HepG2 (cell line): ENCODE results near the gene XPR1. TPM values are rescaled to one million over a fixed set of nuclear protein-coding genes. Genes with fewer than 3 reads are reported as not detected.

Source experiments
- ATAC-seq: fragments of 200-7000 bp; cut with Tn5 transposase; 3 replicates; pipeline ENCODE4 v1.9.1; 2020; ENCODE audit warnings: mild to moderate bottlenecking, moderate library complexity
- BruUV-seq: library from RNA; stranded (reverse); fragments of 400-500 nt; replicated peaks from 2 replicates; lab custom pipeline; 2021; lab: Mats Ljungman, UMichigan
- CTCF ChIA-PET: fragments of 300-600 bp; formaldehyde crosslinking; extraction: SDS; loops from one replicate; lab custom pipeline; 2021; ENCODE audit warnings: low total read pairs, inconsistent platforms, low intra/inter-chr PET ratio; lab: Yijun Ruan, JAX
- POLR2A ChIA-PET: fragments of 350-600 bp; sonication (Branson Sonifier 250); formaldehyde crosslinking; loops from one replicate; lab custom pipeline; 2020; ENCODE audit warnings: antibody characterized with exemption, inconsistent platforms; lab: Yijun Ruan, JAX
- DNase-seq: peaks from one replicate; pipeline ENCODE4 v3.0.0-alpha.2; 2015; ENCODE audit warnings: low spot score
- FAIRE-seq: peaks from 3 replicates; lab custom pipeline; 2011; peaks lifted over from hg19 to GRCh38; lab: Jason Lieb, UNC
- H2AFZ ChIP-seq: one replicate; pipeline ENCODE4 v1.6.1; 2011; ENCODE audit warnings: low read length, inconsistent platforms
- H3K27ac ChIP-seq: fragments of 300-600 bp; 3 replicates; pipeline ENCODE4 v1.8.0; 2011; ENCODE audit warnings: mixed run types, mild to moderate bottlenecking, mixed read lengths, low read length, inconsistent platforms; ENCODE audit not compliant: insufficient read depth; ENCODE audit errors: extremely low read length
- H3K27me3 ChIP-seq, 2 experiments: fragments of 200-600 bp in 1 of 2; 2 replicates in 1 of 2; 3 replicates in 1 of 2; pipeline versions ENCODE4 v1.6.0 to v1.8.0; 2011; ENCODE audit warnings: low read length in 2 of 2, mild to moderate bottlenecking in 2 of 2, moderate library complexity in 2 of 2, inconsistent platforms in 1 of 2; ENCODE audit not compliant: insufficient read depth in 2 of 2, control insufficient read depth in 1 of 2
- H3K36me3 ChIP-seq, 2 experiments: fragments of 200-600 bp in 1 of 2; replicated peaks in 1 of 2; 2 replicates in 1 of 2; 3 replicates in 1 of 2; pipeline versions ENCODE4 v1.5.1 to v1.8.0; 2011; ENCODE audit warnings: low read length in 2 of 2, inconsistent platforms in 1 of 2; ENCODE audit not compliant: insufficient read depth in 2 of 2, control insufficient read depth in 1 of 2
- H3K4me1 ChIP-seq: 2 replicates; pipeline ENCODE4 v1.5.1; 2012; ENCODE audit warnings: low read length, inconsistent platforms; ENCODE audit not compliant: insufficient read depth
- H3K4me2 ChIP-seq: 2 replicates; pipeline ENCODE4 v1.6.0; 2011; ENCODE audit warnings: low read depth, low read length, inconsistent platforms
- H3K4me3 ChIP-seq, 3 experiments: fragments of 200-600 bp in 1 of 3; sonication (generic), shearing (Covaris generic) in 1 of 3; replicated peaks in 1 of 3; 2 replicates each; pipeline ENCODE4 v1.5.1; 2011 to 2016; ENCODE audit warnings: low read length in 3 of 3, inconsistent platforms in 2 of 3, low read depth in 2 of 3, mild to moderate bottlenecking in 2 of 3, control low read depth in 1 of 3, mixed read lengths in 1 of 3; ENCODE audit not compliant: insufficient read depth in 1 of 3
- H3K79me2 ChIP-seq: one replicate; pipeline ENCODE4 v1.6.1; 2011; ENCODE audit warnings: low read length, inconsistent platforms; ENCODE audit not compliant: insufficient read depth
- H3K9ac ChIP-seq: 2 replicates; pipeline ENCODE4 v1.6.0; 2011; ENCODE audit warnings: mild to moderate bottlenecking, low read depth, low read length, inconsistent platforms; ENCODE audit not compliant: insufficient read depth
- H3K9me3 ChIP-seq: 2 replicates; pipeline ENCODE4 v1.5.1; 2012; ENCODE audit warnings: mild to moderate bottlenecking, low read length
- H4K20me1 ChIP-seq: 2 replicates; pipeline ENCODE4 v1.6.0; 2011; ENCODE audit warnings: inconsistent platforms, mild to moderate bottlenecking, low read length, moderate library complexity; ENCODE audit not compliant: insufficient read depth
- ATF7 ChIP-seq, 2 experiments: fragments of 450-650 bp in 1 of 2; sonication (generic) in 1 of 2; formaldehyde crosslinking in 1 of 2; IDR thresholded peaks; 2 replicates each; pipeline versions ENCODE4 v1.4.0 to v1.6.1; 2016 to 2020; ENCODE audit warnings: antibody characterized with exemption in 1 of 2, mild to moderate bottlenecking in 1 of 2, missing genetic modification reagents in 1 of 2
- ATRX ChIP-seq: sonication (generic); formaldehyde crosslinking; IDR thresholded peaks from 2 replicates; pipeline ENCODE4 v1.4.0; 2020; ENCODE audit warnings: missing genetic modification reagents, borderline replicate concordance
- CENPT ChIP-seq: sonication (generic); formaldehyde crosslinking; IDR thresholded peaks from 2 replicates; pipeline ENCODE4 v1.8.0; 2022; ENCODE audit warnings: low read depth, mild to moderate bottlenecking, moderate library complexity, missing genetic modification reagents
- MLLT10 ChIP-seq: sonication (generic); formaldehyde crosslinking; IDR thresholded peaks from 2 replicates; pipeline ENCODE4 v1.4.0; 2020; ENCODE audit warnings: missing genetic modification reagents
- NCOA5 ChIP-seq: sonication (generic); formaldehyde crosslinking; IDR thresholded peaks from 2 replicates; pipeline ENCODE4 v1.4.0; 2020; ENCODE audit warnings: missing genetic modification reagents
- NR2F6 ChIP-seq, 2 experiments: IDR thresholded peaks; 2 replicates each; pipeline ENCODE4 v1.6.1; 2016; ENCODE audit warnings: antibody characterized with exemption in 1 of 2, mild to moderate bottlenecking in 1 of 2
- U2AF2 ChIP-seq: fragments of 200-400 bp; formaldehyde crosslinking; IDR thresholded peaks from 2 replicates; pipeline ENCODE4 v1.6.1; 2017; ENCODE audit warnings: low read depth, mild to moderate bottlenecking, low read length
- ZNF607 ChIP-seq: sonication (generic); formaldehyde crosslinking; IDR thresholded peaks from 2 replicates; pipeline ENCODE4 v1.5.1; 2020; ENCODE audit warnings: missing genetic modification reagents, mild to moderate bottlenecking, borderline replicate concordance
- ZNF737 ChIP-seq: sonication (generic); formaldehyde crosslinking; IDR thresholded peaks from 2 replicates; pipeline ENCODE4 v1.5.0; 2020; ENCODE audit warnings: missing genetic modification reagents, mild to moderate bottlenecking, borderline replicate concordance
- ZNF766 ChIP-seq: sonication (generic); formaldehyde crosslinking; IDR thresholded peaks from 2 replicates; pipeline ENCODE4 v1.5.0; 2020; ENCODE audit warnings: missing genetic modification reagents, borderline replicate concordance
- ZSCAN31 ChIP-seq: sonication (generic); formaldehyde crosslinking; IDR thresholded peaks from 2 replicates; pipeline ENCODE4 v1.5.0; 2020; ENCODE audit warnings: low read depth, mild to moderate bottlenecking, missing genetic modification reagents
- WGBS: methylation state at CpG from one replicate; pipeline ENCODE4 v1.1.6; 2017; ENCODE audit warnings: low lambda C conversion rate; 5-methylcytosine and 5-hydroxymethylcytosine counted together
- in situ Hi-C: cut with HindIII; loops from 2 replicates; pipeline ENCODE4 v1.10.0; 2017; ENCODE audit warnings: low pct_unique_long_range_greater_than_20kb; ENCODE audit not compliant: extremely low pct_ligation_motif_present
- intact Hi-C: fragments of 100-400 bp; cut with micrococcal nuclease; formaldehyde crosslinking; loops from one replicate; pipeline ENCODE4 v1.10.0; 2022; ENCODE audit not compliant: unreplicated experiment
- polyA plus RNA-seq, 8 experiments: library from polyadenylated mRNA; depleted of rRNA in 3 of 8; stranded (reverse) in 7 of 8; unstranded in 1 of 8; fragments of >200 nt; fragmentation: Illumina TruSeq in 4 of 8; extraction: Trizol in 4 of 8; gene quantifications; 2 replicates each; pipeline versions ENCODE4 v1.2.1 to v1.2.3, GENCODE V29; 2011 to 2016; ENCODE audit warnings: low read depth in 4 of 8, missing spikeins in 1 of 8, mixed read lengths in 1 of 8; ENCODE audit not compliant: insufficient read depth in 1 of 8
- total RNA-seq, 5 experiments: library from RNA; depleted of rRNA; stranded (reverse); fragments of >200 nt; fragmentation: Illumina TruSeq; extraction: Trizol; gene quantifications; 2 replicates each; pipeline ENCODE4 v1.2.3, GENCODE V29; 2016; ENCODE audit warnings: low read depth in 1 of 5

Gene XPR1
- total and polyA plus RNA-seq, 2 of the 13 experiments (the other 11 are each of a cell fraction or from before 2014, with no cell fraction given) = 22.3 to 23.6 TPM

DNA sequence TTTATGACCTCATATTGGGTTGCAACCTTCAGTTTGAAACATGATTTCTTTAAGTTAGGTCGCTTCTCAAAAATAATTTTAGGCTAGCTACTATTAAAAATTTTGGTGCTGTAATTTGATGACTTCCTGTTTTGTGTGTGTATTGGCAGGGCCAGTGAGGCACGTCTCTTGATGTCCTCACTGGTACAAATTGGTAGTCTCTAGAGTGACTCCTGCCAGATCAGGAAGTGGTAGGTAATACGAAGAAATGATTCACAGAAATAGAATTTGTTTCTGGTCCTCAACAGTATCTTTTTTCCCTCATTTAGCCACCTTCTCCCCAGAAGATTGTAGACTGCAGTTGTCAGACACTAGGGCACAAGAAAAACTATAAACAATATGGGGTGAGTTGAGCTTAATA lies 160.0 kb downstream of the XPR1 start:
- Histone ChIP-seq H3K9ac (no peak overlapping the region), H4K20me1 (no peaks in the 10 kb centered on the region), H3K79me2 (no peaks in the 10 kb centered on the region), H3K9me3 (no peaks in the 10 kb centered on the region), H3K27ac (no peak overlapping the region), H2AFZ (no peak overlapping the region), H3K4me1 (no peaks in the 10 kb centered on the region), H3K36me3 (no peaks in the 10 kb centered on the region), H3K4me3 (no peak overlapping the region), H3K27me3 (no peaks in the 10 kb centered on the region), H3K4me2 (no peak overlapping the region)
- FAIRE-seq (no peak), DNase-seq (no peak), ATAC-seq (no peak)
- BruUV-seq = no TSS peak
- intact Hi-C loops (no loop called here), in situ Hi-C loops (no loop called here)
- TF ChIP-seq ZNF766 = no peak
- TF ChIP-seq ZNF607 (CRISPR knock-in tag) = no peak
- TF ChIP-seq ATF7 (IDR thresholded peaks at IDR 0.05) = no peak
- no peak for TF ChIP-seq ATF7 (CRISPR knock-in tag; IDR thresholded peaks at IDR 0.05)
- TF ChIP-seq U2AF2 = no peak
- no peak for TF ChIP-seq ZSCAN31 (CRISPR knock-in tag)
- TF ChIP-seq NR2F6 (IDR thresholded peaks at IDR 0.05) = no peak
- TF ChIP-seq NR2F6 (CRISPR knock-in tag; IDR thresholded peaks at IDR 0.05) = no peak
- TF ChIP-seq ATRX (CRISPR knock-in tag) = no peak
- 94% methylated on average over 3 of the region's 3 CpGs for WGBS
- CTCF ChIA-PET = no interaction called here
- POLR2A ChIA-PET = no interaction called here

DNA sequence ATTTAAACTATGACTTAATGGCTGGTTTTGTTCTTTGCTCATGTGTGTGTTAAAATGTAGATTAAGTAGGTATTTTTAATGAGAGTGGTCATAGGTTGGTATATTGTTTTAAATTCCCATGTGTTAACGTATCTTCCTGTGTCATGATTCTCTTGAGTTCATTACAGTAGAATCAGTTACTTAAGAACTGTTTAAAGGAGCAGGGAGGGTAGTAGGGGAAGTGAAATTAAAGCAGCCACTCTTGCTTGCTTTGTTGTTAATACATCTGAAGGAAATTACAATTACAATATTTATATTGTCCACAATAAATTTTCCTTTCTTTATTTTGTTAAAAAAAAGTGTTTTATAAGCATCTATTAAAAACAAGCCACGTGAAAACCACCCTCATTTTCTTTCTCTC lies 161.6 kb downstream of the XPR1 start:
- BruUV-seq = no TSS peak
- in situ Hi-C loops = no loop called here

More for the DNA sequence above, 161.6 kb downstream of the XPR1 start:
- Histone ChIP-seq H3K27ac (no peak overlapping the region), H3K79me2 (no peaks in the 10 kb centered on the region)
- CTCF ChIA-PET = no interaction called here
- FAIRE-seq = no peak
- TF ChIP-seq CENPT (CRISPR knock-in tag) (no peak), MLLT10 (CRISPR knock-in tag) (no peak), NCOA5 (no peak), ZNF737 (CRISPR knock-in tag) (no peak)
- TF ChIP-seq, all 625 proteins: peak for 0
- Histone ChIP-seq H3K9ac (no peak overlapping the region), H3K4me2 (no peak overlapping the region), H4K20me1 (no peaks in the 10 kb centered on the region), H3K4me1 (no peaks in the 10 kb centered on the region), H3K27me3 (no peaks in the 10 kb centered on the region), H3K36me3 (no peaks in the 10 kb centered on the region), H3K4me3 (no peak overlapping the region), H3K9me3 (no peaks in the 10 kb centered on the region), H2AFZ (no peak overlapping the region)
- POLR2A ChIA-PET = no interaction called here
- DNase-seq = no peak
- no peak for ATAC-seq
- intact Hi-C loops = no loop called here
- WGBS = 96% methylated on average over 2 of the region's 2 CpGs
